H1 (cell line): Measurements from ENCODE around the gene FAM76A. TPM values are rescaled to one million over a fixed set of nuclear protein-coding genes. Genes with fewer than 3 reads are reported as not detected.

ENCODE experiments used
- CTCF ChIA-PET: fragments of 300-600 bp; sonication (Branson Sonifier 250); formaldehyde crosslinking; loops from one replicate; lab custom pipeline; 2021; ENCODE audit not compliant: partially characterized antibody; lab: Charles Lee
- POLR2A ChIA-PET: fragments of 300-600 bp; sonication (Branson Sonifier 250); formaldehyde crosslinking; loops from one replicate; lab custom pipeline; 2021; ENCODE audit warnings: inconsistent platforms; ENCODE audit not compliant: partially characterized antibody; lab: Charles Lee
- DNase-seq, 2 experiments: peaks; one replicate each; pipeline versions ENCODE4 v3.0.0 to v3.0.0-alpha.2; 2010 to 2022; ENCODE audit warnings: low spot score in 2 of 2, low read depth in 1 of 2, mixed read lengths in 1 of 2
- FAIRE-seq: peaks from 2 replicates; lab custom pipeline; 2011; peaks lifted over from hg19 to GRCh38; lab: Jason Lieb, UNC
- H2AFZ ChIP-seq: 2 replicates; pipeline ENCODE4 v1.8.1; 2012; ENCODE audit warnings: low read length, inconsistent platforms
- H2AK5ac ChIP-seq: 2 replicates; pipeline ENCODE4 v1.6.1; 2013; ENCODE audit warnings: low read depth, low read length
- H2BK120ac ChIP-seq: replicated peaks from 2 replicates; pipeline ENCODE3; 2013; ENCODE audit warnings: low read depth, low read length, inconsistent platforms
- H2BK12ac ChIP-seq: 2 replicates; pipeline ENCODE4 v1.6.1; 2013; ENCODE audit warnings: low read depth, low read length
- H2BK15ac ChIP-seq: 2 replicates; pipeline ENCODE4 v1.6.1; 2013; ENCODE audit warnings: low read length
- H2BK20ac ChIP-seq: 2 replicates; pipeline ENCODE4 v1.6.1; 2013; ENCODE audit warnings: low read length
- H2BK5ac ChIP-seq: 2 replicates; pipeline ENCODE4 v1.6.1; 2013; ENCODE audit warnings: low read depth, low read length
- H3K14ac ChIP-seq: 2 replicates; pipeline ENCODE4 v1.6.1; 2013; ENCODE audit warnings: inconsistent platforms; ENCODE audit not compliant: insufficient read length
- H3K18ac ChIP-seq: 2 replicates; pipeline ENCODE4 v1.6.1; 2013; ENCODE audit warnings: low read length; ENCODE audit errors: extremely low read depth
- H3K23ac ChIP-seq: 2 replicates; pipeline ENCODE4 v1.6.1; 2013; ENCODE audit warnings: inconsistent platforms; ENCODE audit not compliant: insufficient read length
- H3K23me2 ChIP-seq: 2 replicates; pipeline ENCODE4 v1.6.1; 2013; ENCODE audit warnings: low read depth, low read length
- H3K27ac ChIP-seq: 2 replicates; pipeline ENCODE4 v1.6.1; 2011; ENCODE audit warnings: low read depth, low read length, inconsistent platforms
- H3K27me3 ChIP-seq, 4 experiments: replicated peaks in 1 of 4; 1 replicate in 1 of 4; 2 replicates in 3 of 4; pipeline versions ENCODE4 v1.6.1 to v1.8.1; 2011 to 2013; ENCODE audit warnings: low read length in 3 of 4, mild to moderate bottlenecking in 3 of 4, inconsistent platforms in 2 of 4, mixed read lengths in 2 of 4, moderate library complexity in 1 of 4; ENCODE audit not compliant: control insufficient read depth in 3 of 4, insufficient read depth in 3 of 4; ENCODE audit errors: extremely low read depth in 1 of 4
- H3K36me3 ChIP-seq, 4 experiments: 2 replicates each; pipeline versions ENCODE4 v1.6.1 to v1.8.1; 2011 to 2013; ENCODE audit warnings: mild to moderate bottlenecking in 4 of 4, low read length in 3 of 4, moderate library complexity in 2 of 4, control low read depth in 1 of 4, inconsistent platforms in 1 of 4; ENCODE audit not compliant: insufficient read depth in 4 of 4, control insufficient read depth in 2 of 4
- H3K4ac ChIP-seq: replicated peaks from 2 replicates; pipeline ENCODE3; 2013; ENCODE audit warnings: low read length, low read depth, mixed read lengths, inconsistent platforms; ENCODE audit not compliant: insufficient read length
- H3K4me1 ChIP-seq, 4 experiments: replicated peaks in 1 of 4; 1 replicate in 1 of 4; 2 replicates in 3 of 4; pipeline versions ENCODE4 v1.6.1 to v1.8.1; 2011 to 2013; ENCODE audit warnings: low read length in 3 of 4, inconsistent platforms in 2 of 4, mixed read lengths in 1 of 4; ENCODE audit not compliant: insufficient read depth in 4 of 4, control insufficient read depth in 3 of 4
- H3K4me2 ChIP-seq, 2 experiments: 2 replicates each; pipeline versions ENCODE4 v1.6.1 to v1.8.1; 2011 to 2013; ENCODE audit warnings: low read depth in 2 of 2, low read length in 2 of 2, control low read depth in 1 of 2, inconsistent platforms in 1 of 2, mild to moderate bottlenecking in 1 of 2; ENCODE audit not compliant: insufficient read depth in 1 of 2
- H3K4me3 ChIP-seq, 4 experiments: fragments of 200-600, 300-600 bp in 1 of 4; sonication (generic), shearing (Covaris generic), sonication (Bioruptor Twin) in 1 of 4; 2 replicates each; pipeline versions ENCODE4 v1.5.1 to v1.8.1; 2011 to 2016; ENCODE audit warnings: low read length in 4 of 4, low read depth in 3 of 4, control low read depth in 2 of 4, inconsistent platforms in 2 of 4, mild to moderate bottlenecking in 2 of 4, mixed read lengths in 1 of 4, moderate library complexity in 1 of 4; ENCODE audit not compliant: insufficient read depth in 2 of 4; ENCODE audit errors: extremely low read depth in 1 of 4
- H3K56ac ChIP-seq: replicated peaks from 2 replicates; pipeline ENCODE3; 2013; ENCODE audit warnings: low read depth, mild to moderate bottlenecking, mixed read lengths, low read length, inconsistent platforms; ENCODE audit not compliant: insufficient read length
- H3K79me1 ChIP-seq: 2 replicates; pipeline ENCODE4 v1.6.1; 2013; ENCODE audit warnings: low read depth, low read length, control low read depth
- H3K79me2 ChIP-seq, 2 experiments: 2 replicates each; pipeline versions ENCODE4 v1.6.1 to v1.8.1; 2012 to 2013; ENCODE audit warnings: low read length in 2 of 2, mild to moderate bottlenecking in 2 of 2, inconsistent platforms in 1 of 2; ENCODE audit not compliant: insufficient read depth in 2 of 2, control insufficient read depth in 1 of 2
- H3K9ac ChIP-seq, 4 experiments: replicated peaks in 1 of 4; 1 replicate in 1 of 4; 2 replicates in 3 of 4; pipeline versions ENCODE4 v1.6.1 to v1.8.1; 2011 to 2013; ENCODE audit warnings: low read depth in 3 of 4, low read length in 3 of 4, control low read depth in 2 of 4, mild to moderate bottlenecking in 2 of 4, moderate library complexity in 2 of 4, inconsistent platforms in 1 of 4; ENCODE audit errors: extremely low read depth in 1 of 4
- H3K9me3 ChIP-seq, 2 experiments: 2 replicates each; pipeline versions ENCODE4 v1.6.1 to v1.8.1; 2012 to 2013; ENCODE audit warnings: mild to moderate bottlenecking in 2 of 2, moderate library complexity in 2 of 2, control low read depth in 1 of 2, inconsistent platforms in 1 of 2, low read depth in 1 of 2, low read length in 1 of 2, mixed read lengths in 1 of 2; ENCODE audit not compliant: insufficient read depth in 2 of 2
- H4K20me1 ChIP-seq, 2 experiments: replicated peaks in 1 of 2; 2 replicates each; pipeline versions ENCODE3 to v1.8.1; 2011 to 2013; ENCODE audit warnings: inconsistent platforms in 2 of 2, low read length in 2 of 2, mild to moderate bottlenecking in 1 of 2; ENCODE audit not compliant: insufficient read depth in 2 of 2, control insufficient read depth in 1 of 2
- H4K5ac ChIP-seq: 2 replicates; pipeline ENCODE4 v1.6.1; 2013; ENCODE audit warnings: low read length, low read depth, mixed read lengths, inconsistent platforms; ENCODE audit not compliant: insufficient read length
- H4K8ac ChIP-seq: 2 replicates; pipeline ENCODE4 v1.8.0; 2013; ENCODE audit warnings: mild to moderate bottlenecking, moderate library complexity, low read length, inconsistent platforms; ENCODE audit not compliant: insufficient read depth; ENCODE audit errors: extremely low read depth
- H4K91ac ChIP-seq: replicated peaks from 2 replicates; pipeline ENCODE3; 2013; ENCODE audit warnings: low read length, mixed read lengths, inconsistent platforms; ENCODE audit not compliant: insufficient read length
- SP4 ChIP-seq: IDR thresholded peaks from 2 replicates; pipeline ENCODE4 v1.6.1; 2012; ENCODE audit warnings: low read length, inconsistent platforms
- TAF7 ChIP-seq: optimal IDR thresholded peaks from 2 replicates; pipeline ENCODE3; 2011; ENCODE audit warnings: low read depth, mild to moderate bottlenecking, inconsistent platforms, low read length, moderate library complexity, borderline replicate concordance
- WGBS, 2 experiments: shearing (Covaris generic) in 1 of 2; methylation state at CpG; one replicate each; pipeline versions ENCODE4 v1.1.6 to v1.1.7; 2013 to 2015; ENCODE audit warnings: low lambda C conversion rate in 2 of 2, mixed read lengths in 2 of 2, inconsistent platforms in 1 of 2, low coverage in 1 of 2, missing lambda C conversion rate in 1 of 2; ENCODE audit not compliant: insufficient replicate concordance in 2 of 2, insufficient coverage in 1 of 2, insufficient read length in 1 of 2; ENCODE audit errors: extremely low coverage in 1 of 2, missing lambda C conversion rate in 1 of 2; 5-methylcytosine and 5-hydroxymethylcytosine counted together
- polyA plus RNA-seq, 7 experiments: library from polyadenylated mRNA; depleted of rRNA in 3 of 7; stranded (reverse) in 5 of 7; unstranded in 2 of 7; fragments of >200 nt in 5 of 7; fragments of 200-250 nt in 2 of 7; gene quantifications; 1 replicate in 5 of 7; 2 replicates in 1 of 7; 4 replicates in 1 of 7; pipeline versions ENCODE4 v1.2.1 to v1.2.3, GENCODE V29; 2011 to 2013; ENCODE audit warnings: missing spikeins in 2 of 7, mixed read lengths in 2 of 7
- total RNA-seq: library from RNA; stranded (reverse); fragmentation: NEBNext Ultra II Directional; extraction: Animal tissue kit (Norgen Biotek cat#: 25700); gene quantifications from 2 replicates; pipeline ENCODE4 v1.2.1, GENCODE V29; 2021

Gene FAM76A
- total and polyA plus RNA-seq, 2 of the 8 experiments (the other 6 are each of a cell fraction or from before 2014, with no cell fraction given) = 3.4 to 16.2 TPM

GRCh38 chr1:27705545-27705944, 20.2 kb upstream of the FAM76A start:
- Histone ChIP-seq H4K8ac (no peak overlapping the region), H3K36me3 (no peaks in the 10 kb centered on the region), H2BK5ac (no peak overlapping the region), H3K56ac (no peak overlapping the region), H3K27me3 (no peaks in the 10 kb centered on the region), H3K4me2 (no peak overlapping the region), H2AK5ac (no peak overlapping the region), H2BK20ac (no peak overlapping the region), H4K91ac (no peak overlapping the region), H3K4me1 (no peaks in the 10 kb centered on the region), H4K5ac (no peak overlapping the region), H2BK120ac (no peak overlapping the region), H3K9me3 (no peaks in the 10 kb centered on the region), H3K79me2 (no peaks in the 10 kb centered on the region), H3K4me3 (no peak overlapping the region), H3K4ac (no peak overlapping the region), H3K9ac (no peak overlapping the region), H2BK15ac (no peak overlapping the region)
- FAIRE-seq (no peak), DNase-seq (no peak)
- 88% methylated on average over 2 of the region's 2 CpGs; no CpG with 5 or more reads in 1 of the 2 experiments for whole genome bisulfite sequencing, 2 experiments
- CTCF ChIA-PET = interaction anchor here (0.6 to 1.5 kb wide), 4 partner anchors 10 to 683 kb away, joined by 3 to 4 read pairs (median 3); no protein-coding TSS in a partner anchor
- TF ChIP-seq SP4 (no peak), TAF7 (no peak)
- TF ChIP-seq, all 59 proteins: peak for 0
- POLR2A ChIA-PET = interaction anchor here (0.7 kb wide), 1 partner anchor 22 kb away, joined by 4 read pairs; no protein-coding TSS in a partner anchor
- Histone ChIP-seq H2AFZ (no peak overlapping the region), H3K23ac (no peak overlapping the region), H4K20me1 (no peaks in the 10 kb centered on the region), H3K27ac (no peak overlapping the region), H2BK12ac (no peak overlapping the region), H3K18ac (no peak overlapping the region), H3K79me1 (no peaks in the 10 kb centered on the region), H3K14ac (no peak overlapping the region), H3K23me2 (no peaks in the 10 kb centered on the region)
